ELF-1 (cell line): ENCODE data around the gene IL15.

ENCODE experiments used
- DNase-seq: peaks from one replicate; pipeline ENCODE4 v3.0.0-alpha.2; 2016; ENCODE audit warnings: low read depth, low spot score

The IL15 gene

DNA sequence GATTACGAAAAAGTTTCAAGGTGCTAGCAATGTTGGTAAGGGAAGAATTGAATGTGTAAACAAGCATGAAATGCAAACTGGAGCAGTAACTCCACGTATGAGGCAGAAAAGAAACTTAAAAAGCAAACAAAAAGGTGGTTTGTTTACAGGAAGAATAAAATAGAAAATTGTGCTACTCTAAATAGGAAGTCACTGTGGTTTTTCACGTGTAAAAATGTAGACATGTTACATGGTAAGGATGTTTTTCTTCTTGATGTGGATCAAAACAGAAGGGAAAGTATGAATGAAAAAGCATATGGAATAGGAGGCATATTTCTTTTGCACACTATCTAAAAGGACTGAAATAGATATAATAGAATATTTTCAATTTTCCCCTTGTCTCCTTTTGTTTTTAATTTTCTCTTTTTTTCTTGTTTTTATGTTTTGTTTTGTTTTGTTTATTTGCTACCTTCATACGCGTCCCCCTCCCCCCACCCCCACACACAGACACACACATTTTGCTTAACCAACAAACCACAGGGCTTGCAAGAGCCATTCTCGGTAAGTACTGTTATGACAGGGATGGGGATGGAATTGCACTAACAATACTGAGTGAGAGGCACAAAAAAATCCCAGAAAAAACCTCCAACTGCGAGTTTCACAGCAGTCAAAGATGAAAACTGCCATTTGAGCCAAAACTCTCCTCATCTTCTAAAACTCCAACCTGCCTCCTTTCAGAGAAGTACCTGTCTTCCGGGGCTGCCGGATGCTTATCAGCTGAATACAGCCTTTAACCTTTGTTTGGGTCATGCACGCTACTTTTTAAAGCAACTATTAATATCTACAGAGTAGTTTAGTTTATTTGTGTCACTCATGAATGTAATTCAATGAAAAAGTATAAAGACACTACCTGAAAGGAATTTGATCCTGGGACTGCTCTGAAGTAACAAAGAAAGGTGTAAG is 135.8 kb downstream of the IL15 start:
- no peak for DNase-seq

DNA sequence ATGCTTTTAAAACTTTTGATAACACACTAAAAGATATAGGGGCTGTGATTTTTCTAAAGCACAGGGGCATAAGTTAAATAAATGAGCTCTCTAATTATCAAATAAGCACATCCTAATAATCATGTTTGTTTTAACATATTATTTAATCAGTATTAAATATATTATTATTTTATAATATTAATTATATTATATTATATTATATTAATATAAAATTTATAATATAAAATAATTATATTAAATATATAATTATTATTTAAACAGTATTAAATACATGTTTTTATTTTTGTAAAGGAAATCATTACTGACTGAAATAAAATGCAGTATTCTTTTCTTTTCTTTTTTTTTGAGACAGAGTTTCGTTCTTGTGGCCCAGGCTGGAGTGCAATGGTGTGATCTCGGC is 136.5 kb downstream of the IL15 start:
- no peak for DNase-seq

DNA sequence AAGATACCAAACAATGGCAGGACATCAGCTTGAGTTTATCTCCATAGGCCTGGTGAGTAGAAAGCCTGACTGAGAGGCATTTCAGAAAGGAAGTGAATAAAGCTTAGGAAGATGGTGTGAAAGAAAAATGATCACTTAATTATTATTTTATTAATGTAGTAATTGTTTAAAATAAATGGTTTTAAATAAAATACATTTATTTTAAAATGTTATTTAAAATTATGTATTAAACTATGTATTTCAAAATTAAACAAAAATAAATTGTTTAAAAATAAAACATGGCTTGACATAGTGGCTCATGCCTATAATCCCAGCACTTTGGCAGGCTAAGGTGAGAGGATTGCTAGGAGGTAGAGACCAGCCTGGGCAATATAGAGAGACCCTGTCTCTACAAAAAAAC is 145.8 kb downstream of the IL15 start:
- no peak for DNase-seq
